Measurements from ENCODE around the gene DENND4B. TPM values are rescaled to one million over a fixed set of nuclear protein-coding genes. Genes with fewer than 3 reads are reported as not detected.

The DENND4B gene
- polyA plus RNA-seq, 2 donors: 14.7 to 31.6 TPM

Other genes starting within 250 kb of the DENND4B start
- 10 to 100 TPM; 16.4 to 30.8 TPM for gene INTS3, start 218.7 kb downstream of the DENND4B start, polyA plus RNA-seq
- gene SLC27A3, start 171.3 kb downstream of the DENND4B start, polyA plus RNA-seq: 10 to 100 TPM; 18.6 to 30.9 TPM
- 1 to 10 TPM; 3.2 to 4.4 TPM for gene GATAD2B, start 23.7 kb downstream of the DENND4B start, polyA plus RNA-seq
- gene CRTC2, start 11.9 kb upstream of the DENND4B start, polyA plus RNA-seq: 10 to 100 TPM; 17.0 to 36.8 TPM
- 10 to 100 TPM; 29.0 to 51.2 TPM for gene SLC39A1, start 16.8 kb upstream of the DENND4B start, polyA plus RNA-seq
- 10 to 100 TPM in 1 of 2 donors, 1 to 10 TPM in 1; 9.4 to 10.0 TPM for gene CREB3L4, start 21.2 kb upstream of the DENND4B start, polyA plus RNA-seq
- gene JTB, start 31.0 kb upstream of the DENND4B start, polyA plus RNA-seq: 100 to 1,000 TPM in 1 of 2 donors, 10 to 100 TPM in 1; 79.1 to 134 TPM
- gene RAB13, start 39.6 kb upstream of the DENND4B start, polyA plus RNA-seq: 10 to 100 TPM; 83.2 to 89.5 TPM
- gene RPS27, start 44.0 kb upstream of the DENND4B start, polyA plus RNA-seq: 1,000 to 10,000 TPM; 5,298 to 9,661 TPM
- under 1 TPM in 1 of 2 donors, not detected in 1; 0.02 TPM for gene NUP210L, start 208.4 kb upstream of the DENND4B start, polyA plus RNA-seq
- gene TPM3, start 245.4 kb upstream of the DENND4B start, polyA plus RNA-seq: 100 to 1,000 TPM in 1 of 2 donors, 10 to 100 TPM in 1; 88.1 to 178 TPM